A673 (cell line): ENCODE results near the gene IGSF21.

ENCODE experiments used
- EZH2 ChIP-seq: fragments of 200-600 bp; sonication (generic); IDR thresholded peaks from 2 replicates; pipeline ENCODE4 v1.6.1; 2017; ENCODE audit warnings: borderline replicate concordance, low read depth, mild to moderate bottlenecking, mixed read lengths, antibody characterized with exemption, low read length; ENCODE audit not compliant: poor library complexity, severe bottlenecking
- TF ChIP-seq, protein P1 (sequence below): fragments of 300-800, 200-600 bp; sonication (generic); conservative IDR thresholded peaks from 2 replicates; pipeline ENCODE4 v1.5.1; 2017; ENCODE audit warnings: low read depth, mild to moderate bottlenecking, antibody characterized with exemption, low read length, moderate library complexity, mixed read lengths

DNA sequence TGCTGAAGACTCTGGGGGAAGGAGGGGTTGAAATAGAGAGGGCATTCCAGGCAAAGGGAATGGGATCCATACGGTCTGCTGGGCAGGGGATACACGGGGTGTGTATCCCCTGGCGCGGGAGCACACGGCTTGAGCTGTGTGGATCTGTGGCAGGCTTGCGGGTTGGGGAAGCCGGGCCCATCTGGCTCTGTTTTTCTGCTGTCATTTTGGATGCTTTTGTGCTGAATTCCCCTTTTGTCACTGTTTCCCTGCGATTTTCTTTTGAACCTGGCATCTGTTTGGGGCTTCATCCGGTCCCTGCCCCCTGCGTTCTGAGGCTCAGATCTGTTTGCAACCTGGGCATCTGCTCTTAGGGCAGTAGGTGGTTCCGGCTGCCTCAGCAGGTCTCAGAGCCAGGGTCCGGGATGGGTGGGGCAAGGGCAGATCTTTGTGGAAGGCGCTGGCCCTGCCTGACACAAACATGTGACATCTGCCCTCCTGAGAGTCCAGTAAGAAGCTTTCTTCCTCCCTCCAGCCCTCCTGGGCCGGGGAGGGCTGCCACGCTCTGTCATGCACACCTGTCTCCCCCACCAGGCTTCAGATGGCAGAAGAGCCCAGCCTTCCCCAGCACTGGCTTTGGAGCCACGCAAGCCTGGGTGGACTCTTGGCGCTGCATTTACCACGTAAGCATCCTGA is 84.0 kb downstream of the IGSF21 start:
- TF ChIP-seq, protein P1, sequence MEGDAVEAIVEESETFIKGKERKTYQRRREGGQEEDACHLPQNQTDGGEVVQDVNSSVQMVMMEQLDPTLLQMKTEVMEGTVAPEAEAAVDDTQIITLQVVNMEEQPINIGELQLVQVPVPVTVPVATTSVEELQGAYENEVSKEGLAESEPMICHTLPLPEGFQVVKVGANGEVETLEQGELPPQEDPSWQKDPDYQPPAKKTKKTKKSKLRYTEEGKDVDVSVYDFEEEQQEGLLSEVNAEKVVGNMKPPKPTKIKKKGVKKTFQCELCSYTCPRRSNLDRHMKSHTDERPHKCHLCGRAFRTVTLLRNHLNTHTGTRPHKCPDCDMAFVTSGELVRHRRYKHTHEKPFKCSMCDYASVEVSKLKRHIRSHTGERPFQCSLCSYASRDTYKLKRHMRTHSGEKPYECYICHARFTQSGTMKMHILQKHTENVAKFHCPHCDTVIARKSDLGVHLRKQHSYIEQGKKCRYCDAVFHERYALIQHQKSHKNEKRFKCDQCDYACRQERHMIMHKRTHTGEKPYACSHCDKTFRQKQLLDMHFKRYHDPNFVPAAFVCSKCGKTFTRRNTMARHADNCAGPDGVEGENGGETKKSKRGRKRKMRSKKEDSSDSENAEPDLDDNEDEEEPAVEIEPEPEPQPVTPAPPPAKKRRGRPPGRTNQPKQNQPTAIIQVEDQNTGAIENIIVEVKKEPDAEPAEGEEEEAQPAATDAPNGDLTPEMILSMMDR = no peak
- no peak for TF ChIP-seq EZH2
